SJCRH30 (cell line): ENCODE results near the gene ICAM3. TPM values are rescaled to one million over a fixed set of nuclear protein-coding genes. Genes with fewer than 3 reads are reported as not detected.

ENCODE experiments used
- DNase-seq, 2 experiments: peaks; one replicate each; pipeline ENCODE4 v3.0.0-alpha.2; 2015 to 2020
- H3K27ac ChIP-seq: fragments of 250-450 bp; sonication (Bioruptor Pico); 2 replicates; pipeline ENCODE4 v1.5.1; 2020; ENCODE audit warnings: mild to moderate bottlenecking, moderate library complexity
- H3K27me3 ChIP-seq: fragments of 250-450 bp; sonication (Bioruptor Pico); 2 replicates; pipeline ENCODE4 v1.5.1; 2020; ENCODE audit warnings: mild to moderate bottlenecking, moderate library complexity
- H3K36me3 ChIP-seq: fragments of 250-450 bp; sonication (Bioruptor Pico); 2 replicates; pipeline ENCODE4 v1.5.1; 2020; ENCODE audit warnings: mild to moderate bottlenecking, moderate library complexity
- H3K4me1 ChIP-seq: fragments of 250-450 bp; sonication (Bioruptor Pico); 2 replicates; pipeline ENCODE4 v1.5.1; 2020; ENCODE audit warnings: mild to moderate bottlenecking, moderate library complexity
- H3K4me3 ChIP-seq: fragments of 250-450 bp; sonication (Bioruptor Pico); 2 replicates; pipeline ENCODE4 v1.5.1; 2020; ENCODE audit warnings: mild to moderate bottlenecking, moderate library complexity
- H3K9me3 ChIP-seq: fragments of 250-450 bp; sonication (Bioruptor Pico); replicated peaks from 2 replicates; pipeline ENCODE4 v1.5.1; 2020; ENCODE audit warnings: mild to moderate bottlenecking, moderate library complexity
- total RNA-seq: library from RNA; depleted of rRNA; stranded (reverse); fragments of >200 nt; shearing (Covaris generic); gene quantifications from 2 replicates; pipeline ENCODE4 v1.2.3, GENCODE V29; 2014; rRNA removed

ICAM3 gene
- total RNA-seq, 1 experiment from 2014 or later: 2.8 TPM

- H3K4me3 ChIP-seq: no peak overlapping the region
- peaks cover 3% of the 10 kb centered on the region; the same call in 1 of the 2 replicates for H3K4me1 ChIP-seq
- H3K9me3 ChIP-seq: no peaks in the 10 kb centered on the region; the same call in 1 of the 2 replicates
- H3K27ac ChIP-seq: no peak overlapping the region
- DNase-seq: no peak
- no peaks in the 10 kb centered on the region for H3K36me3 ChIP-seq
- no peaks in the 10 kb centered on the region for H3K27me3 ChIP-seq
Measured at GRCh38 chr19:10284065-10284959, 55.1 kb downstream of the ICAM3 start.

Other genes with a start within 250 kb of the ICAM3 start
- 0.10 TPM in 1 of 2 replicates, not detected in the other for gene ANGPTL6, start 236.9 kb downstream of the ICAM3 start, total RNA-seq
- gene PPAN, start 233.3 kb downstream of the ICAM3 start, total RNA-seq: 44.7 and 47.0 TPM in 2 replicates
- gene P2RY11, start 227.9 kb downstream of the ICAM3 start, total RNA-seq: 10.7 and 10.8 TPM in 2 replicates
- 179 and 186 TPM in 2 replicates for gene EIF3G, start 219.7 kb downstream of the ICAM3 start, total RNA-seq
- gene DNMT1, start 144.7 kb downstream of the ICAM3 start, total RNA-seq: 122 and 151 TPM in 2 replicates
- 7.4 and 7.5 TPM in 2 replicates for gene S1PR2, start 108.3 kb downstream of the ICAM3 start, total RNA-seq
- gene MRPL4, start 87.4 kb downstream of the ICAM3 start, total RNA-seq: 53.7 and 54.8 TPM in 2 replicates
- 0.85 and 0.86 TPM in 2 replicates for gene ICAM1, start 68.5 kb downstream of the ICAM3 start, total RNA-seq
- gene ICAM4, start 52.7 kb downstream of the ICAM3 start, total RNA-seq: 1.7 and 2.8 TPM in 2 replicates
- 0.22 and 0.28 TPM in 2 replicates for gene ICAM5, start 49.7 kb downstream of the ICAM3 start, total RNA-seq
- 0.89 and 2.1 TPM in 2 replicates for gene ZGLP1, start 29.8 kb downstream of the ICAM3 start, total RNA-seq
- 11.5 and 17.5 TPM in 2 replicates for gene FDX2, start 23.6 kb downstream of the ICAM3 start, total RNA-seq
- gene RAVER1, start 6.1 kb downstream of the ICAM3 start, total RNA-seq: 20.1 and 21.3 TPM in 2 replicates
- gene TYK2, start 40.9 kb upstream of the ICAM3 start, total RNA-seq: 45.8 and 56.1 TPM in 2 replicates
- gene CDC37, start 63.9 kb upstream of the ICAM3 start, total RNA-seq: 118 and 130 TPM in 2 replicates
- 3.7 and 4.2 TPM in 2 replicates for gene PDE4A, start 80.9 kb upstream of the ICAM3 start, total RNA-seq
- gene KEAP1, start 163.7 kb upstream of the ICAM3 start, total RNA-seq: 45.3 and 50.5 TPM in 2 replicates
- gene S1PR5, start 177.8 kb upstream of the ICAM3 start, total RNA-seq: 2.4 and 2.6 TPM in 2 replicates
- 25.5 and 26.4 TPM in 2 replicates for gene ATG4D, start 204.3 kb upstream of the ICAM3 start, total RNA-seq
- gene KRI1, start 226.4 kb upstream of the ICAM3 start, total RNA-seq: 20.0 and 25.5 TPM in 2 replicates
- gene CDKN2D, start 229.4 kb upstream of the ICAM3 start, total RNA-seq: 7.5 and 7.9 TPM in 2 replicates
- gene AP1M2, start 247.7 kb upstream of the ICAM3 start, total RNA-seq: 0.35 and 0.40 TPM in 2 replicates